PC-9 (cell line): ENCODE results near the gene ZNF549. TPM values are rescaled to one million over a fixed set of nuclear protein-coding genes. Genes with fewer than 3 reads are reported as not detected.
"Not testable (repeated sequence)": the region's sequence is repeated elsewhere in the genome, so short reads cannot be mapped to it uniquely, and the experiment has no call there.

ENCODE experiments used
- BruUV-seq: library from RNA; stranded (reverse); fragments of 400-500 nt; replicated peaks from 2 replicates; lab custom pipeline; 2021; lab: Mats Ljungman, UMichigan
- CTCF ChIA-PET: fragments of 300-600 bp; sonication (Branson Sonifier 250); formaldehyde crosslinking; loops from one replicate; lab custom pipeline; 2022; ENCODE audit warnings: antibody characterized with exemption; lab: Charles Lee
- POLR2A ChIA-PET: fragments of 300-600 bp; sonication (Branson Sonifier 250); formaldehyde crosslinking; loops from one replicate; lab custom pipeline; 2022; ENCODE audit warnings: antibody characterized with exemption; ENCODE audit not compliant: unreplicated experiment; lab: Charles Lee
- DNase-seq, 2 experiments: peaks; one replicate each; pipeline versions ENCODE4 v3.0.0 to v3.0.0-alpha.2; 2015 to 2022; ENCODE audit warnings: mixed read lengths in 1 of 2
- H2AFZ ChIP-seq: fragments of 200-600 bp; sonication (generic); 2 replicates; pipeline ENCODE4 v1.8.1; 2017; ENCODE audit warnings: antibody characterized with exemption
- H3F3A ChIP-seq: fragments of 200-600 bp; sonication (generic); 2 replicates; pipeline ENCODE4 v1.8.1; 2017; ENCODE audit warnings: antibody characterized with exemption, mild to moderate bottlenecking, low read depth; ENCODE audit not compliant: insufficient read depth
- H3K27ac ChIP-seq: fragments of 200-600 bp; sonication (generic); 2 replicates; pipeline ENCODE4 v1.6.1; 2016; ENCODE audit warnings: mixed run types
- H3K27me3 ChIP-seq: fragments of 200-600 bp; sonication (generic); 2 replicates; pipeline ENCODE4 v1.6.1; 2016; ENCODE audit warnings: low read depth, mixed run types; ENCODE audit not compliant: insufficient read depth
- H3K36me3 ChIP-seq: fragments of 200-600 bp; sonication (generic); 2 replicates; pipeline ENCODE4 v1.6.1; 2016; ENCODE audit warnings: low read depth, mixed run types
- H3K4me1 ChIP-seq: fragments of 200-600 bp; sonication (generic); replicated peaks from 2 replicates; pipeline ENCODE4 v1.6.1; 2016; ENCODE audit warnings: mixed run types; ENCODE audit not compliant: insufficient read depth
- H3K4me2 ChIP-seq: fragments of 200-600 bp; sonication (generic); 2 replicates; pipeline ENCODE4 v1.6.1; 2017; ENCODE audit warnings: mixed run types
- H3K4me3 ChIP-seq: fragments of 200-600 bp; sonication (generic); 2 replicates; pipeline ENCODE4 v1.6.1; 2016; ENCODE audit warnings: mixed run types
- H3K79me2 ChIP-seq: fragments of 200-600 bp; sonication (generic); 2 replicates; pipeline ENCODE4 v1.6.1; 2017; ENCODE audit warnings: low read depth, mixed run types
- H3K9me2 ChIP-seq: fragments of 200-600 bp; sonication (generic); 2 replicates; pipeline ENCODE4 v1.8.1; 2017; ENCODE audit warnings: mild to moderate bottlenecking; ENCODE audit not compliant: insufficient read depth
- H3K9me3 ChIP-seq: fragments of 200-600 bp; sonication (generic); 2 replicates; pipeline ENCODE4 v1.8.1; 2016; ENCODE audit warnings: low read depth; ENCODE audit not compliant: insufficient read depth
- H4K20me1 ChIP-seq: fragments of 200-600 bp; sonication (generic); 2 replicates; pipeline ENCODE4 v1.8.1; 2017; ENCODE audit not compliant: insufficient read depth
- EZH2 ChIP-seq: fragments of 200-600 bp; sonication (generic); IDR thresholded peaks from 2 replicates; pipeline ENCODE4 v1.8.0; 2017; ENCODE audit warnings: antibody characterized with exemption, low read depth
- intact Hi-C: fragments of 100-400 bp; cut with micrococcal nuclease; formaldehyde crosslinking; loops from one replicate; pipeline ENCODE4 v1.10.0; 2022; ENCODE audit not compliant: unreplicated experiment
- total RNA-seq: library from RNA; stranded (reverse); gene quantifications from 2 replicates; pipeline ENCODE4 v1.2.3, GENCODE V29; 2021
- TF ChIP-seq, protein P1 (sequence below): fragments of 200-600 bp; sonication (generic); conservative IDR thresholded peaks from 2 replicates; pipeline ENCODE4 v1.6.1; 2017; ENCODE audit warnings: mixed run types, antibody characterized with exemption, mild to moderate bottlenecking, moderate library complexity

ZNF549 gene
- total RNA-seq, 1 experiment from 2014 or later, result 6.5 TPM

DNA sequence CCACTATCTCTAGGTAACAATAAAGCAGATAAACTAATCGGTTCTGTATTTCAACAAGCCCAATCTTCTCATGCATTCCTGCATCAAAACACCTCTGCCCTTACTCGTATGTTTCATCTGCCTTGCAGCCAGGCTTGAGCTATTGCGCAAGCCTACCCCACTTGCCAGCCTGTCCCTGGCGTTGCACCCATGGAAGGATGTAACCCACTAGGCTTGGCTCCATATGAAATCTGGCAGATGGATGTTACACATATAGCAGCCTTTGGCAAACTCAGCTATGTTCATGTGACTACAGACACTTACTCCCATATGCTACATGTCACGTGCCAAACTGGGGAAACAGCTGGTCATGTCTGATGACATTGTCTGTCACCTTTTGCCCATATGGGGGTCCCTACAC lies 11.9 kb upstream of the ZNF549 start:
- Histone ChIP-seq H3K9me3 (peaks cover 21% of the 10 kb centered on the region), H3K36me3 (0 out of 2 replicates have a peak, but pooled peaks cover 4% of the 10 kb centered on the region), H3K4me1 (no peaks in the 10 kb centered on the region), H3K27ac (no peak overlapping the region), H3K27me3 (no peaks in the 10 kb centered on the region), H4K20me1 (no peaks in the 10 kb centered on the region), H2AFZ (no peak overlapping the region), H3K4me3 (no peak overlapping the region), H3K4me2 (no peak overlapping the region), H3F3A (no peaks in the 10 kb centered on the region), H3K79me2 (no peaks in the 10 kb centered on the region), H3K9me2 (no peaks in the 10 kb centered on the region)
- CTCF ChIA-PET, result no interaction called here
- BruUV-seq, result no TSS peak
- TF ChIP-seq EZH2, result no peak
- TF ChIP-seq, protein P1, sequence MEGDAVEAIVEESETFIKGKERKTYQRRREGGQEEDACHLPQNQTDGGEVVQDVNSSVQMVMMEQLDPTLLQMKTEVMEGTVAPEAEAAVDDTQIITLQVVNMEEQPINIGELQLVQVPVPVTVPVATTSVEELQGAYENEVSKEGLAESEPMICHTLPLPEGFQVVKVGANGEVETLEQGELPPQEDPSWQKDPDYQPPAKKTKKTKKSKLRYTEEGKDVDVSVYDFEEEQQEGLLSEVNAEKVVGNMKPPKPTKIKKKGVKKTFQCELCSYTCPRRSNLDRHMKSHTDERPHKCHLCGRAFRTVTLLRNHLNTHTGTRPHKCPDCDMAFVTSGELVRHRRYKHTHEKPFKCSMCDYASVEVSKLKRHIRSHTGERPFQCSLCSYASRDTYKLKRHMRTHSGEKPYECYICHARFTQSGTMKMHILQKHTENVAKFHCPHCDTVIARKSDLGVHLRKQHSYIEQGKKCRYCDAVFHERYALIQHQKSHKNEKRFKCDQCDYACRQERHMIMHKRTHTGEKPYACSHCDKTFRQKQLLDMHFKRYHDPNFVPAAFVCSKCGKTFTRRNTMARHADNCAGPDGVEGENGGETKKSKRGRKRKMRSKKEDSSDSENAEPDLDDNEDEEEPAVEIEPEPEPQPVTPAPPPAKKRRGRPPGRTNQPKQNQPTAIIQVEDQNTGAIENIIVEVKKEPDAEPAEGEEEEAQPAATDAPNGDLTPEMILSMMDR, result no peak
- no peak for DNase-seq
- POLR2A ChIA-PET, result interaction anchor here (0.6 kb wide), 1 partner anchor 16 kb away, joined by 4 read pairs; the partner anchor contains the start of gene ZNF773
- intact Hi-C loops, result no loop called here

DNA sequence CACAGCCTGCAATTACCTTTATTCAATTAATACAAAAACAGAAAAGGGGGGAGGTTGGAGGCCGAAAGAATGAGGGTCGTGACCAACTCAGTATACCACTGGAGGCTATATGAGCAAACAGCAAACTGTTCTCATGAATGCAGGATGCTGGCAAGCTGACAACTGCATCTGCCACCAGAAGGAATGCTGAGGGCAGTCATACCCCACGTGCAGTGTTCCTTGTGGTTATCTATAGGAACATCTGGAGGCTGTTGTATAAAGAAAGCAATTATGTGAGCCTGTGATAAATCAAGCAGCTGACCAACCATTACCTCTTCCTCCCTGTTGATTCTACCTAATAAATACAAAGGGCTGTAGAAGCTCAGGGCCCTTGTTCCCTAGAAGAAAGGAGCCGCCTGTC lies 9.1 kb upstream of the ZNF549 start:
- H3K36me3 ChIP-seq, CTCF ChIA-PET, BruUV-seq, H3K79me2 ChIP-seq, H4K20me1 ChIP-seq, H3K4me1 ChIP-seq, H2AFZ ChIP-seq, POLR2A ChIA-PET, H3K9me3 ChIP-seq, H3K27me3 ChIP-seq, H3K9me2 ChIP-seq, H3F3A ChIP-seq, intact Hi-C loops, H3K27ac ChIP-seq, H3K4me2 ChIP-seq, H3K4me3 ChIP-seq, DNase-seq: not testable (repeated sequence)

DNA sequence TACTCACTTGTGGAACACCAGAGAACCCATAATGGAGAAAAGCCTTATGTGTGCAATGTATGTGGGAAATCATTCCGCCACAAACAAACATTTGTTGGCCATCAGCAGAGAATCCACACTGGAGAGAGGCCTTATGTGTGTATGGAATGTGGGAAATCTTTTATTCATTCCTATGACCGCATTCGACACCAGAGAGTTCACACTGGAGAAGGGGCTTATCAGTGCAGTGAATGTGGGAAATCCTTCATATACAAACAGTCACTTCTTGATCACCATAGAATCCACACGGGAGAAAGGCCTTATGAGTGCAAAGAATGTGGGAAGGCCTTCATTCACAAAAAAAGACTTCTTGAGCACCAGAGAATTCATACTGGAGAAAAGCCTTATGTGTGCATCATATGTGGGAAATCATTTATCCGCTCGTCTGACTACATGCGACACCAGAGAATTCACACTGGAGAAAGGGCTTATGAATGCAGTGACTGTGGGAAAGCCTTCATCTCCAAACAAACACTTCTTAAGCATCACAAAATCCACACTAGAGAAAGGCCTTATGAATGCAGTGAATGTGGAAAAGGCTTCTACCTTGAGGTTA lies 10.9 kb downstream of the ZNF549 start:
- Histone ChIP-seq H3F3A (peaks cover 6% of the 10 kb centered on the region; the same call in 1 of the 2 replicates), H3K4me3 (no peak overlapping the region), H2AFZ (no peak overlapping the region), H3K9me2 (no peaks in the 10 kb centered on the region), H3K27ac (no peak overlapping the region), H3K36me3 (peaks cover 81% of the 10 kb centered on the region), H3K27me3 (no peaks in the 10 kb centered on the region), H3K4me1 (no peaks in the 10 kb centered on the region), H4K20me1 (no peaks in the 10 kb centered on the region), H3K79me2 (no peaks in the 10 kb centered on the region), H3K9me3 (peaks cover 97% of the 10 kb centered on the region), H3K4me2 (no peak overlapping the region)
- ChIA-PET CTCF (no interaction called here), POLR2A (no interaction called here)
- BruUV-seq, result no TSS peak
- DNase-seq, result no peak
- intact Hi-C loops, result no loop called here
- TF ChIP-seq, protein P1, result no peak
- no peak for TF ChIP-seq EZH2

DNA sequence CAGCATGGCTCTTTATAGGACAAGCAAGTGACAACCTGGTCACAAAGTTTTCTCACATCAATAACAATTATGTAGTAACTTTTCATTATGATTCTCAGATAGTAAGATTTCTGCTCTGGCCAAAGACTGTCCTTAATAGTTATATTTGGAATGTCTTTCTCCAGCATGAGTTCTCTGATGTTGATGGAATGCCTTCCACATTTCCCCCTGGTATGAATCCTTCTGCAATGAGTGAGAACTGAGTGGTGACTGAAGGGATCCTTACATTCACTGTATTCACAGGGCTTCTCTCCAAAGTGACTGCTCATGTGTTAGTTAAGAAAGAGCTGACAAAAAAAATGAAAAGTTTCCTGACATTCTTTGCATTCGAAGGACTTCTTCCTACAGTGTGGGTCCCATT lies 19.4 kb downstream of the ZNF549 start:
- Histone ChIP-seq H3K4me3 (no peak overlapping the region), H3K9me2 (no peaks in the 10 kb centered on the region), H2AFZ (no peak overlapping the region), H3K9me3 (peaks cover 87% of the 10 kb centered on the region), H3F3A (peaks cover 15% of the 10 kb centered on the region), H4K20me1 (no peaks in the 10 kb centered on the region), H3K4me2 (no peak overlapping the region), H3K4me1 (no peaks in the 10 kb centered on the region), H3K27me3 (no peaks in the 10 kb centered on the region), H3K36me3 (peaks cover 97% of the 10 kb centered on the region), H3K79me2 (0 out of 2 replicates have a peak, but pooled peaks cover 3% of the 10 kb centered on the region), H3K27ac (no peak overlapping the region)
- ChIA-PET CTCF (no interaction called here), POLR2A (no interaction called here)
- no TSS peak for BruUV-seq
- intact Hi-C loops, result no loop called here
- TF ChIP-seq EZH2, result no peak
- TF ChIP-seq, protein P1, result no peak
- no peak for DNase-seq
